A549 (cell line): ENCODE measurements around the gene TMTC2.

Experiments used
- CEBPB ChIP-seq, 2 experiments: fragments of >200 bp in 1 of 2; sonication (Bioruptor Twin) in 1 of 2; formaldehyde crosslinking in 1 of 2; IDR thresholded peaks; 2 replicates each; pipeline ENCODE4 v1.6.1; 2012 to 2016
- TF ChIP-seq, protein P1 (sequence below): fragments of >200 bp; sonication (Bioruptor Twin); formaldehyde crosslinking; IDR thresholded peaks from 3 replicates; pipeline ENCODE4 v1.5.1; 2016
- TF ChIP-seq, protein P2 (sequence below): IDR thresholded peaks from 2 replicates; pipeline ENCODE4 v1.6.1; 2012

DNA sequence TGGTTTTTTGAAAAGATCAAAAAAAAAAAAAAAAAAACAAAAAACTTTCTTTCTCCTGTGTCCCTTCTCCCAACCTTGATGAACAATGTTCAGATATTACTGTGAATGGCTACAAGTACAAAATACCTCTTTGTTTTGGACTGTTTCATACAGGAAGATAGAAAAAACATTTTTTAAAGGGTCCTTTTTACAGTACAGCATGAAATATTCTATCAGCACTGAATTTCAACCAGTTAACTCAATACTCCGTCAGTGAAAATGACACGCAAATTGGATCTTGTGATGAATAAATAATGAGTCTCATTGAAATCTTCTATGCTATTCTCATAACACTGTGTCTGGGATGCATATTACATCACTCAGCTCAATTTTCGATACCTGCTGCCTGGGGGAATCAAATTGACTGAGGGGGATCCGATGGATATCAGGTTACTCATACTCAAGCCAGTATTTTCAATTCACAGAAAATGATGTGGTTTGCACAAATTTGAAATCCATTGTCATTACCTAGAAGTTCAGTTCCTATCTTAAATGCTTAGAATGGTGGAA lies 179.6 kb downstream of the TMTC2 start:
- no peak for TF ChIP-seq CEBPB (IDR thresholded peaks at IDR 0.05)
- TF ChIP-seq, protein P1, sequence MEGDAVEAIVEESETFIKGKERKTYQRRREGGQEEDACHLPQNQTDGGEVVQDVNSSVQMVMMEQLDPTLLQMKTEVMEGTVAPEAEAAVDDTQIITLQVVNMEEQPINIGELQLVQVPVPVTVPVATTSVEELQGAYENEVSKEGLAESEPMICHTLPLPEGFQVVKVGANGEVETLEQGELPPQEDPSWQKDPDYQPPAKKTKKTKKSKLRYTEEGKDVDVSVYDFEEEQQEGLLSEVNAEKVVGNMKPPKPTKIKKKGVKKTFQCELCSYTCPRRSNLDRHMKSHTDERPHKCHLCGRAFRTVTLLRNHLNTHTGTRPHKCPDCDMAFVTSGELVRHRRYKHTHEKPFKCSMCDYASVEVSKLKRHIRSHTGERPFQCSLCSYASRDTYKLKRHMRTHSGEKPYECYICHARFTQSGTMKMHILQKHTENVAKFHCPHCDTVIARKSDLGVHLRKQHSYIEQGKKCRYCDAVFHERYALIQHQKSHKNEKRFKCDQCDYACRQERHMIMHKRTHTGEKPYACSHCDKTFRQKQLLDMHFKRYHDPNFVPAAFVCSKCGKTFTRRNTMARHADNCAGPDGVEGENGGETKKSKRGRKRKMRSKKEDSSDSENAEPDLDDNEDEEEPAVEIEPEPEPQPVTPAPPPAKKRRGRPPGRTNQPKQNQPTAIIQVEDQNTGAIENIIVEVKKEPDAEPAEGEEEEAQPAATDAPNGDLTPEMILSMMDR = no peak
- TF ChIP-seq, protein P2, sequence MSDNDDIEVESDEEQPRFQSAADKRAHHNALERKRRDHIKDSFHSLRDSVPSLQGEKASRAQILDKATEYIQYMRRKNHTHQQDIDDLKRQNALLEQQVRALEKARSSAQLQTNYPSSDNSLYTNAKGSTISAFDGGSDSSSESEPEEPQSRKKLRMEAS = no peak
